Measurements from ENCODE around the gene LY86.
"Not testable (repeated sequence)": the region's sequence is repeated elsewhere in the genome, so short reads cannot be mapped to it uniquely, and the experiment has no call there.

DNA sequence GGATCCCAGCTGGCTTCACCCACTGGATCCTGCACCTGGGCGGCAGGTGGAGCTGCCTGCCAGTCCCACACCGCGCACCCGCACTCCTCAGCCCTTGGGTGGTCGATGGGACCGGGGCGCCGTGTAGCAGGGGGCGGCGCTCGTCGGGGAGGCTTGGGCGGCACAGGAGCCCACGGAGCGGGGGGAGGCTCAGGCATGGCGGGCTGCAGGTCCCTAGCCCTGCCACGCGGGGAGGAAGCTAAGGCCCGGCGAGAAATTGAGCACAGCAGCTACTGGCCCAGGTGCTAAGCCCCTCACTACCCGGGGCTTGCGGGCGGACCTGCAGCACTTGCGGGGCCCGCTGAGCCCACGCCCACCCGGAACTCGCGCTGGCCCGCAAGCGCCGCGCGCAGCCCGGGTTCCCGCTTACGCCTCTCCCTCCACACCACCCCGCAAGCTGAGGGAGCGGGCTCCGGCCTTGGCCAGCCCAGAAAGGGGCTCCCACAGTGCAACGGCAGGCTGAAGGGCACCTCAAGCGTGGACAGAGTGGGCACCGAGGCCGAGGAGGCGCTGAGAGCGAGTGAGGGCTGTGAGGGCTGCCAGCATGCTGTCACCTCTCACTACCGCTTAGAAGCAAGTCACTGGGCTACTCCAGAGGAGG, 18.0 kb downstream of the LY86 start:
- not testable (repeated sequence) for TF ChIP-seq CTCF, POLR2A (IDR thresholded peaks at IDR 0.05)
